Measurements from ENCODE around the gene NR6A1. TPM values are rescaled to one million over a fixed set of nuclear protein-coding genes. Genes with fewer than 3 reads are reported as not detected.

Gene NR6A1
- total and polyA plus RNA-seq, 9 donors, result 0.29 to 1.7 (median 1.00) TPM

DNA sequence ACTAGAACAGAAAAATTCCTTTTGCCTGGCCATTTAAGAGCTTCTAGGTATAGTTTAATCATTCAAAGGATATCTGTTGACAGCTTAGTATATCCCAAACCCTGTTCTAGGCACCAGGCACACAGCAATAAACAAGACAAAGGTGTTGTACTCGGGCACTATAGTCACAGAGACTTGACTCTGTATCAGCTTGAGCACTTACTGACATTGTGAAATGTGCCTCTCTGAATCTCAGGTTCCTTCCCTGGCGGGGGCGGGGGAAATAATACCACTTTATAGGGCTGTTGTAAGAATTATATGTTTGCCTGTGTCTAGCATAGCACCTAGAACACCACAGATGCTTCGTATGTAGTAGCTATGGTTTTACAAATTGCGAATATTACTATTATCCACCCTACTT is 104.5 kb downstream of the NR6A1 start:
- Histone ChIP-seq H3K4me1 (ENCODE audit: insufficient read depth) (no peaks in the 10 kb centered on the region), H3K27me3 (no peaks in the 10 kb centered on the region), H3K4me3 (no peak overlapping the region), H3K9me3 (no peaks in the 10 kb centered on the region), H3K36me3 (no peaks in the 10 kb centered on the region), H3K27ac (no peak overlapping the region)
- intact Hi-C loops (cut with DNase I), result no loop called here
- no peak for TF ChIP-seq EP300 (IDR thresholded peaks at IDR 0.05)
- TF ChIP-seq, protein P1, sequence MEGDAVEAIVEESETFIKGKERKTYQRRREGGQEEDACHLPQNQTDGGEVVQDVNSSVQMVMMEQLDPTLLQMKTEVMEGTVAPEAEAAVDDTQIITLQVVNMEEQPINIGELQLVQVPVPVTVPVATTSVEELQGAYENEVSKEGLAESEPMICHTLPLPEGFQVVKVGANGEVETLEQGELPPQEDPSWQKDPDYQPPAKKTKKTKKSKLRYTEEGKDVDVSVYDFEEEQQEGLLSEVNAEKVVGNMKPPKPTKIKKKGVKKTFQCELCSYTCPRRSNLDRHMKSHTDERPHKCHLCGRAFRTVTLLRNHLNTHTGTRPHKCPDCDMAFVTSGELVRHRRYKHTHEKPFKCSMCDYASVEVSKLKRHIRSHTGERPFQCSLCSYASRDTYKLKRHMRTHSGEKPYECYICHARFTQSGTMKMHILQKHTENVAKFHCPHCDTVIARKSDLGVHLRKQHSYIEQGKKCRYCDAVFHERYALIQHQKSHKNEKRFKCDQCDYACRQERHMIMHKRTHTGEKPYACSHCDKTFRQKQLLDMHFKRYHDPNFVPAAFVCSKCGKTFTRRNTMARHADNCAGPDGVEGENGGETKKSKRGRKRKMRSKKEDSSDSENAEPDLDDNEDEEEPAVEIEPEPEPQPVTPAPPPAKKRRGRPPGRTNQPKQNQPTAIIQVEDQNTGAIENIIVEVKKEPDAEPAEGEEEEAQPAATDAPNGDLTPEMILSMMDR (IDR thresholded peaks at IDR 0.05), result no peak
- TF ChIP-seq POLR2A (IDR thresholded peaks at IDR 0.05), result no peak
- no peak for DNase-seq
- 96 to 99% (median 98%) methylated on average over 5 of the region's 5 CpGs for WGBS, 3 donors

GRCh38 chr9:124665391-124666058 is 105.6 kb downstream of the NR6A1 start:
- H3K4me3 ChIP-seq, result no peak overlapping the region
- H3K9me3 ChIP-seq, result no peaks in the 10 kb centered on the region
- H3K27me3 ChIP-seq, result no peaks in the 10 kb centered on the region
- no peak overlapping the region for H3K27ac ChIP-seq
- DNase-seq, result no peak
- no peaks in the 10 kb centered on the region for H3K36me3 ChIP-seq
- WGBS, 3 donors, result 85 to 95% (median 90%) methylated on average over 5 of the region's 5 CpGs
- no peaks in the 10 kb centered on the region for H3K4me1 ChIP-seq (ENCODE audit: insufficient read depth)
- intact Hi-C loops (cut with DNase I), result no loop called here
- TF ChIP-seq, protein P1 (IDR thresholded peaks at IDR 0.05), result no peak
- TF ChIP-seq EP300 (IDR thresholded peaks at IDR 0.05) (no peak), POLR2A (IDR thresholded peaks at IDR 0.05) (no peak)

DNA sequence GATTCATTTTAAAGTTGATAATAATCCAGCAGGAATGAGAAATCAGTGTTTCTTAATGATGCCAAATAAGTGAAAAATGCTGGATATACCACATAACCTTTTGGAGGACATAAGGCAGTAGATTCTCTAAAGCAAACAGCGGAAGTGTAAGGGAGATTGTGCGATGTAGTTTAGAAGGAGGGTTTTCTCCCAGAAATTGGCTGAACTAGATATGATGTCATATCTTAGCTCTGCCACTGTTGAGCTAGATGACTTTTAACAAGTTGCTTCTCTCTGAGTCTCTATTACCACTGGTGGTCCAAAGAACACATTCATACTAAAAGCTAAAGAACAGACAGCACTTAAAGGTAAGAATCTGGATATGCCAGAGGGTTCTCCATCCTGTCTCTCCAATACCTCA is 107.0 kb downstream of the NR6A1 start:
- TF ChIP-seq, protein P1 (IDR thresholded peaks at IDR 0.05), result no peak
- TF ChIP-seq POLR2A (IDR thresholded peaks at IDR 0.05) (no peak), EP300 (IDR thresholded peaks at IDR 0.05) (no peak)
- Histone ChIP-seq H3K27ac (no peak overlapping the region), H3K27me3 (no peaks in the 10 kb centered on the region), H3K36me3 (no peaks in the 10 kb centered on the region), H3K9me3 (no peaks in the 10 kb centered on the region), H3K4me3 (no peak overlapping the region), H3K4me1 (ENCODE audit: insufficient read depth) (peaks cover 2% of the 10 kb centered on the region)
- intact Hi-C loops (cut with DNase I), result no loop called here
- DNase-seq, result no peak
- 97 to 100% (median 99%) methylated on average over 2 of the region's 2 CpGs for WGBS, 3 donors

DNA sequence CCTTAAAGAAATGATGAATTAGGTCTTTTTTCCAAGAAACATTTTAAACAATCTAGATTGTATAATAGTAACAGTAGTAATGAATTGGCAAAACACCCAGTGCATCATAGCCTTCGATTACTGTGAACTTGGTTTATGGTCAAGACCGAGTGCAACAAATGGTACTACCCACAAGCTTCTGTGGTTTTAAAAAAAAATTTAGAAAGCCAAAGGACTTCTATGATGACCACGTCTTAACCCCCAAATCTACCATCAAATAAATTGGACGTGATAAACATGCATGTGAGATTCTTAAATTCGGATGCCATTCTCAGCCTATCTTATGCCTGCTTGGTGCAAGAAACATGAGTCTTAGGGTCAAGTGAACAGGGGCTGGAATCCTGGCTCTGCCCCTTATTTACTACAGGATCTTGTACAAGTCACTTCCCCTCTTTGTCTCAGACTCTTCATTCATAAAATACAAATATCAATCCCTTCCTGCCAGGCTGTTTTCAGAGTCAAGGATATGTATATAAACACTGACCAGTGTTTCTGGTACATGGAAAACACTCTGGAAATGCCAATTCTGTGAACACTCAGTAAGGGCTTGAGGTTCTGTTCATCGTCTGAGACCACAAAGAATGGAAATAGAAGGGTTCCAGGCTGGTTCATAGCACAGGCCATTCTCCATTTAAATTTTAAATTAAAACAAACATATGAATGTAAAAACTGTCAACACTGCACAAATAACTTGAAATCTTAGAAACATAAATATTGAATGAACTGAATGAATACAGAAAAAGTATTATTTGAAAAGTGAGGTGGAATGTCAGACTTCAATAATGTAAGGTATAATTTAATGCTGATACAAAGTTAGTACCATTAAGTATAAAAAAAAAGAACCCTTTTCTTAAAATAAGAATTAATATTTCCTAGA is 107.8 kb downstream of the NR6A1 start:
- intact Hi-C loops (cut with DNase I), result no loop called here
- Histone ChIP-seq H3K27ac (no peak overlapping the region), H3K36me3 (no peaks in the 10 kb centered on the region), H3K9me3 (no peaks in the 10 kb centered on the region), H3K4me3 (no peak overlapping the region), H3K4me1 (ENCODE audit: insufficient read depth) (peaks cover 2% of the 10 kb centered on the region), H3K27me3 (no peaks in the 10 kb centered on the region)
- WGBS, 3 donors, result 92 to 94% (median 94%) methylated on average over 6 of the region's 6 CpGs
- DNase-seq, result no peak
- TF ChIP-seq EP300 (IDR thresholded peaks at IDR 0.05), result no peak
- TF ChIP-seq, protein P1 (IDR thresholded peaks at IDR 0.05), result no peak
- TF ChIP-seq POLR2A (IDR thresholded peaks at IDR 0.05), result no peak

Measured in ovary (tissue), 9 donors.